SH-SY5Y (cell line): ENCODE measurements around the gene CYGB.

Source experiments
- GATA2 ChIP-seq: IDR thresholded peaks from 2 replicates; pipeline ENCODE4 v1.6.1; 2011; ENCODE audit warnings: mild to moderate bottlenecking, low read depth, low read length
- GATA3 ChIP-seq: IDR thresholded peaks from 2 replicates; pipeline ENCODE4 v1.6.1; 2011; ENCODE audit warnings: low read depth, mild to moderate bottlenecking, low read length, moderate library complexity

The CYGB gene

GRCh38 chr17:76537578-76538280 lies at the start of gene CYGB:
Gene CYGB, minus strand, starts transcription at chr17:76537709. Its CDS starts 167 bp downstream, at chr17:76537542.
- TF ChIP-seq GATA3 (no peak), GATA2 (no peak)

- TF ChIP-seq GATA3 (no peak), GATA2 (no peak)
These were observed 49.4 kb upstream of the CYGB start for GRCh38 chr17:76586741-76587487.

GRCh38 chr17:76585649-76586593 lies 48.4 kb upstream of the CYGB start, which contains the start of gene ST6GALNAC2:
Gene ST6GALNAC2, minus strand, starts transcription at chr17:76585860. Its CDS starts 52 bp downstream, at chr17:76585808.
- no peak for TF ChIP-seq GATA3
- no peak for TF ChIP-seq GATA2

DNA sequence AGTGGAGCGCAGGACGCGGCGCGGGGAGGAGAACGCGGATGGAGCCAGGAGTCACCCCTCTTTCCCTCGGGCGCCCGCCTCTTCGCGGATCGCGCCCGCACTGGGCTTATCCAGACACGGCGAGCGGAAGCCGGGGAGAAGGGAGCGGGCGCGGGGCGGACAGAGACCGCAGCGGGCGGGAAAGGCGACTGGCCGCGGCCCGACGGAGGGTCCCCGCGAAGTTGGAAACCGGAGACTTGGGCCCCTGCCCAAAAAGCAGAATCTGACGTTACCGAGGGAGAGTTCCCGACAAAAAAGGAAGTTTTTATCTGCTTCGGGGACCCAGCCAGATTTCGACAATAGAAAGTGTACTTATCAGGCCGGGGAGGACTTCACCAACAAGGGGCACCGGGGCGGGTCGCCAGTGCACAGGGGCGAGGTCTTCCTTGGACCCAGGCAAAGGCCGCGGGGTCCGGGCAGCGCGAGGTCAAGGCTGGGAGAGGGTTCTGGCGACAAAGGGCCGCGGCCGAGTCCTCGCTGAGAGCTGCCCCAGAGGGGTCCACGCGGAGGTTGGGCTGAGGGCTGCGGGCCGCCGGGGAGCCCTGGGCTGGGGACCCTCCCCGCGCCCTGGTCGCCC lies 47.6 kb upstream of the CYGB start:
- TF ChIP-seq GATA3 (no peak), GATA2 (no peak)

DNA sequence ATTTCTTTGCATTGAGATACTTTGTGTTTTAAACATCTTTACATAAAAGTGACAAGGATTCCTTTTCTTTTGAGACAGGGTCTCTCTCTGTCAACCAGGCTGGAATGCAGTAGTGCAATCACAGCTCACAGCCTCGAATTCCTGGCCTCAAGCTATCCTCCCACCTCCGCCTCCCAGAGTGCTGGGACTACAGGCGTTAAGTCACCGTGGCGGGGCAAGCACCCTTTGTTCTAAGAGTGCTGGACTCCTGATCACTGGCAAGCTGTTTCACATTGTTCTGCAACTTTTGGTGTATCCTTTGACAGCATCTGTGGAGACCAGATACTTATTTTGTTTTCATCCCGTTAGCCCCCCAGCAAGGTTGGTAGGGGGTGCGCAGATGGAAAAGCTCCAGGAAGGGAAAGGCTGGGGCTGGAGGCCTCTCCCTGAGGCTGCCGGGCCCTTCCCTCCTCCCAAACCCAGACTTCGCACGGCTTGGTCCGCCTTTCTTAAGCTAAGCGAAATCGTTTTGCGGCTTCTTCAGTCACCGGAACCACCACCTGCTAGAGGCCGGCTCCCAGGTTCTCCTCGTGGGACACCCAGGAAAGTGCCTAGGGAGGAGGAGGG lies 47.0 kb upstream of the CYGB start:
- TF ChIP-seq GATA2: no peak
- TF ChIP-seq GATA3: no peak

DNA sequence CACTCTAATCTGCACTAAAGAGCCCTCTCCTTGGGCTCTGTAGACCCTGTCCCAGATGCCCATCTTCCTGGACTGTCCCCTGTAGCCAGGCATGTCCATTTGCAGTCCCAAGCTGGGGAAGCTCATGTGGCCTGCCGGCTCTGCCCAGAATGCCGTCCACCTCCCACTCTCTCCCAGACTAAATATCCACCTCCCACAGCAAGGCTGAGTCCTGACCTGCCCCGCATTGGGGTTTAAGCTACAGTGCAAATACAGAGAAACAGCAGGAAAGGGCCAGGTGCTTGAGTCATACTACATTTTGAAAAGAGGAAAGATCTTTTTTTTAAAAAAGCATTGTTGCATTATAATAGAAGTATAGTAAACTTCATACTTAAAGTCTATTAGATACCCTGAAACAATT lies 45.2 kb upstream of the CYGB start:
- TF ChIP-seq GATA3 (no peak), GATA2 (no peak)

- TF ChIP-seq GATA3 (no peak), GATA2 (no peak)
These were observed 44.0 kb upstream of the CYGB start for GRCh38 chr17:76581515-76581914.

GRCh38 chr17:76579281-76579680 lies 41.8 kb upstream of the CYGB start:
- TF ChIP-seq GATA2 (no peak), GATA3 (no peak)

DNA sequence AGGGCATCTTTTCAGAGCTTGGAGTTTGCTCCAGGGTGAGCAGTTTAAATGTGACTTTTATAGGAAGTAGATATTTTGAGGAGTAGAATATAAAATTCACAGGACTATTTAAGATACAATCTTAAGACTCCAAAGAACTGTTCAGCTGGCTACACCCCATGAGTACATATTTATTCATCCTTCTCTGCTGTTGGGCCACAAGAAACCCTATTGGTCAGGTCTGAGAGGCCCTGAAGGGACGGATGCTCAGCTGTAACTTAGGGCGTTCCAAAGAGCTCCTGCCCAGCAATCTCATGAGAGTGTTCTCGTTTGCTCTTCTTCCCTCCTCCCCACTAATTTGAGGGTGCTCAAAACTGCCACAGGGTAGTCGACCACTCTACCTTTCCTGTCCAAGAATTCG lies 40.9 kb upstream of the CYGB start:
- TF ChIP-seq GATA3 (no peak), GATA2 (no peak)

- TF ChIP-seq GATA3 (no peak), GATA2 (no peak)
These were observed 40.4 kb upstream of the CYGB start for GRCh38 chr17:76577876-76578275.

DNA sequence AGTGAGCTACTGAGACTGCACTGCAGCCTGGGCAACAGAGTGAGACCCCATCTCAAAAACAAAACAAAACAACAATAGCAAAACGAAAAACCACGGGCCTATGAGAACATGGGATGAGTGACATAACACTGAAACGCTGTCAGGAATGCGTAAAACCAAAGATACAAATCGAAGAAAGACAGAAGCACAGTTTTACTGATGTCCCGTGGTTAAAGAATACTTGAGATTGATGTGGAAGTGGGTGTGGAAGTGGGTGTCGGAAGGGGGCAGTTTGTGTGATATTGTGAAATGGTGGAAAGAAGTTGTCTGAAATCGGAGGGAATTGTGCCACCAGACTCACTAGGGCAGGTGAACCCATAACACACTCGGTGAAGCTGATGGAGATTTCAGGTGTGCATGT lies 38.7 kb upstream of the CYGB start:
- TF ChIP-seq GATA3: no peak

- TF ChIP-seq GATA3: no peak
- no peak for TF ChIP-seq GATA2
These were observed 38.1 kb upstream of the CYGB start for GRCh38 chr17:76575570-76575969.

- TF ChIP-seq GATA3 (no peak), GATA2 (no peak)
These were observed 36.7 kb upstream of the CYGB start for GRCh38 chr17:76574166-76574565.
